ENCODE measurements around the gene EFEMP1. TPM values are rescaled to one million over a fixed set of nuclear protein-coding genes. Genes with fewer than 3 reads are reported as not detected.

Gene EFEMP1
- total RNA-seq, 1 experiment from 2014 or later = 24.0 TPM

GRCh38 chr2:55887901-55888624 is 35.5 kb downstream of the EFEMP1 start (continued):
- TF ChIP-seq ZBTB21 (CRISPR knock-in tag; IDR thresholded peaks at IDR 0.05; ENCODE audit: borderline replicate concordance) = no peak
- no peak for TF ChIP-seq OVOL2 (CRISPR knock-in tag; IDR thresholded peaks at IDR 0.05; ENCODE audit: borderline replicate concordance)
- no peak for TF ChIP-seq IRF2 (CRISPR knock-in tag; IDR thresholded peaks at IDR 0.05; ENCODE audit: borderline replicate concordance, low read depth)
- no peak for TF ChIP-seq TP53 (CRISPR knock-in tag; IDR thresholded peaks at IDR 0.05)
- TF ChIP-seq, protein P1, sequence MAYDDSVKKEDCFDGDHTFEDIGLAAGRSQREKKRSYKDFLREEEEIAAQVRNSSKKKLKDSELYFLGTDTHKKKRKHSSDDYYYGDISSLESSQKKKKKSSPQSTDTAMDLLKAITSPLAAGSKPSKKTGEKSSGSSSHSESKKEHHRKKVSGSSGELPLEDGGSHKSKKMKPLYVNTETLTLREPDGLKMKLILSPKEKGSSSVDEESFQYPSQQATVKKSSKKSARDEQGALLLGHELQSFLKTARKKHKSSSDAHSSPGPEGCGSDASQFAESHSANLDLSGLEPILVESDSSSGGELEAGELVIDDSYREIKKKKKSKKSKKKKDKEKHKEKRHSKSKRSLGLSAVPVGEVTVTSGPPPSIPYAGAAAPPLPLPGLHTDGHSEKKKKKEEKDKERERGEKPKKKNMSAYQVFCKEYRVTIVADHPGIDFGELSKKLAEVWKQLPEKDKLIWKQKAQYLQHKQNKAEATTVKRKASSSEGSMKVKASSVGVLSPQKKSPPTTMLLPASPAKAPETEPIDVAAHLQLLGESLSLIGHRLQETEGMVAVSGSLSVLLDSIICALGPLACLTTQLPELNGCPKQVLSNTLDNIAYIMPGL (CRISPR knock-in tag; IDR thresholded peaks at IDR 0.05) = no peak
- TF ChIP-seq, protein P2, sequence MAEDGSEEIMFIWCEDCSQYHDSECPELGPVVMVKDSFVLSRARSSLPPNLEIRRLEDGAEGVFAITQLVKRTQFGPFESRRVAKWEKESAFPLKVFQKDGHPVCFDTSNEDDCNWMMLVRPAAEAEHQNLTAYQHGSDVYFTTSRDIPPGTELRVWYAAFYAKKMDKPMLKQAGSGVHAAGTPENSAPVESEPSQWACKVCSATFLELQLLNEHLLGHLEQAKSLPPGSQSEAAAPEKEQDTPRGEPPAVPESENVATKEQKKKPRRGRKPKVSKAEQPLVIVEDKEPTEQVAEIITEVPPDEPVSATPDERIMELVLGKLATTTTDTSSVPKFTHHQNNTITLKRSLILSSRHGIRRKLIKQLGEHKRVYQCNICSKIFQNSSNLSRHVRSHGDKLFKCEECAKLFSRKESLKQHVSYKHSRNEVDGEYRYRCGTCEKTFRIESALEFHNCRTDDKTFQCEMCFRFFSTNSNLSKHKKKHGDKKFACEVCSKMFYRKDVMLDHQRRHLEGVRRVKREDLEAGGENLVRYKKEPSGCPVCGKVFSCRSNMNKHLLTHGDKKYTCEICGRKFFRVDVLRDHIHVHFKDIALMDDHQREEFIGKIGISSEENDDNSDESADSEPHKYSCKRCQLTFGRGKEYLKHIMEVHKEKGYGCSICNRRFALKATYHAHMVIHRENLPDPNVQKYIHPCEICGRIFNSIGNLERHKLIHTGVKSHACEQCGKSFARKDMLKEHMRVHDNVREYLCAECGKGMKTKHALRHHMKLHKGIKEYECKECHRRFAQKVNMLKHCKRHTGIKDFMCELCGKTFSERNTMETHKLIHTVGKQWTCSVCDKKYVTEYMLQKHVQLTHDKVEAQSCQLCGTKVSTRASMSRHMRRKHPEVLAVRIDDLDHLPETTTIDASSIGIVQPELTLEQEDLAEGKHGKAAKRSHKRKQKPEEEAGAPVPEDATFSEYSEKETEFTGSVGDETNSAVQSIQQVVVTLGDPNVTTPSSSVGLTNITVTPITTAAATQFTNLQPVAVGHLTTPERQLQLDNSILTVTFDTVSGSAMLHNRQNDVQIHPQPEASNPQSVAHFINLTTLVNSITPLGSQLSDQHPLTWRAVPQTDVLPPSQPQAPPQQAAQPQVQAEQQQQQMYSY (CRISPR knock-in tag; IDR thresholded peaks at IDR 0.05) = no peak
- no peak for TF ChIP-seq NR1H2 (CRISPR knock-in tag; IDR thresholded peaks at IDR 0.05)
- TF ChIP-seq FOXK1 (CRISPR knock-in tag; IDR thresholded peaks at IDR 0.05) = no peak

- Mint-ChIP-seq H3K36me3 (no peaks in the 10 kb centered on the region), H3K9me3 (no peaks in the 10 kb centered on the region), H3K27ac (no peak overlapping the region; the same call in 1 of the 2 replicates), H3K27me3 (ENCODE audit: low read depth) (no peaks in the 10 kb centered on the region; the same call in 1 of the 2 replicates), H3K4me3 (no peak overlapping the region), H3K4me1 (peaks cover 10% of the 10 kb centered on the region)
- DNase-seq (ENCODE audit: low spot score) = no peak
- POLR2A ChIA-PET = no interaction called here
- CTCF ChIA-PET = no interaction called here
- ATAC-seq = no peak
- TF ChIP-seq FOXJ3 (CRISPR knock-in tag; IDR thresholded peaks at IDR 0.05; ENCODE audit: borderline replicate concordance) (no peak), ZNF317 (CRISPR knock-in tag; IDR thresholded peaks at IDR 0.05; ENCODE audit: borderline replicate concordance, low read depth) (no peak), OVOL2 (CRISPR knock-in tag; IDR thresholded peaks at IDR 0.05; ENCODE audit: borderline replicate concordance) (no peak), GABPB1 (CRISPR knock-in tag; IDR thresholded peaks at IDR 0.05) (no peak), SMAD4 (CRISPR knock-in tag; IDR thresholded peaks at IDR 0.05) (no peak), ZBTB43 (CRISPR knock-in tag; IDR thresholded peaks at IDR 0.05) (no peak), MLX (CRISPR knock-in tag; IDR thresholded peaks at IDR 0.05) (no peak), ERG (CRISPR knock-in tag; IDR thresholded peaks at IDR 0.05) (no peak)
- TF ChIP-seq, protein P3, sequence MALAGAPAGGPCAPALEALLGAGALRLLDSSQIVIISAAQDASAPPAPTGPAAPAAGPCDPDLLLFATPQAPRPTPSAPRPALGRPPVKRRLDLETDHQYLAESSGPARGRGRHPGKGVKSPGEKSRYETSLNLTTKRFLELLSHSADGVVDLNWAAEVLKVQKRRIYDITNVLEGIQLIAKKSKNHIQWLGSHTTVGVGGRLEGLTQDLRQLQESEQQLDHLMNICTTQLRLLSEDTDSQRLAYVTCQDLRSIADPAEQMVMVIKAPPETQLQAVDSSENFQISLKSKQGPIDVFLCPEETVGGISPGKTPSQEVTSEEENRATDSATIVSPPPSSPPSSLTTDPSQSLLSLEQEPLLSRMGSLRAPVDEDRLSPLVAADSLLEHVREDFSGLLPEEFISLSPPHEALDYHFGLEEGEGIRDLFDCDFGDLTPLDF (CRISPR knock-in tag; IDR thresholded peaks at IDR 0.05) = no peak
- TF ChIP-seq, protein P4, sequence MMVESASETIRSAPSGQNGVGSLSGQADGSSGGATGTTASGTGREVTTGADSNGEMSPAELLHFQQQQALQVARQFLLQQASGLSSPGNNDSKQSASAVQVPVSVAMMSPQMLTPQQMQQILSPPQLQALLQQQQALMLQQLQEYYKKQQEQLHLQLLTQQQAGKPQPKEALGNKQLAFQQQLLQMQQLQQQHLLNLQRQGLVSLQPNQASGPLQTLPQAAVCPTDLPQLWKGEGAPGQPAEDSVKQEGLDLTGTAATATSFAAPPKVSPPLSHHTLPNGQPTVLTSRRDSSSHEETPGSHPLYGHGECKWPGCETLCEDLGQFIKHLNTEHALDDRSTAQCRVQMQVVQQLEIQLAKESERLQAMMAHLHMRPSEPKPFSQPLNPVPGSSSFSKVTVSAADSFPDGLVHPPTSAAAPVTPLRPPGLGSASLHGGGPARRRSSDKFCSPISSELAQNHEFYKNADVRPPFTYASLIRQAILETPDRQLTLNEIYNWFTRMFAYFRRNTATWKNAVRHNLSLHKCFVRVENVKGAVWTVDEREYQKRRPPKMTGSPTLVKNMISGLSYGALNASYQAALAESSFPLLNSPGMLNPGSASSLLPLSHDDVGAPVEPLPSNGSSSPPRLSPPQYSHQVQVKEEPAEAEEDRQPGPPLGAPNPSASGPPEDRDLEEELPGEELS (CRISPR knock-in tag; IDR thresholded peaks at IDR 0.05) = no peak
- TF ChIP-seq, protein P5, sequence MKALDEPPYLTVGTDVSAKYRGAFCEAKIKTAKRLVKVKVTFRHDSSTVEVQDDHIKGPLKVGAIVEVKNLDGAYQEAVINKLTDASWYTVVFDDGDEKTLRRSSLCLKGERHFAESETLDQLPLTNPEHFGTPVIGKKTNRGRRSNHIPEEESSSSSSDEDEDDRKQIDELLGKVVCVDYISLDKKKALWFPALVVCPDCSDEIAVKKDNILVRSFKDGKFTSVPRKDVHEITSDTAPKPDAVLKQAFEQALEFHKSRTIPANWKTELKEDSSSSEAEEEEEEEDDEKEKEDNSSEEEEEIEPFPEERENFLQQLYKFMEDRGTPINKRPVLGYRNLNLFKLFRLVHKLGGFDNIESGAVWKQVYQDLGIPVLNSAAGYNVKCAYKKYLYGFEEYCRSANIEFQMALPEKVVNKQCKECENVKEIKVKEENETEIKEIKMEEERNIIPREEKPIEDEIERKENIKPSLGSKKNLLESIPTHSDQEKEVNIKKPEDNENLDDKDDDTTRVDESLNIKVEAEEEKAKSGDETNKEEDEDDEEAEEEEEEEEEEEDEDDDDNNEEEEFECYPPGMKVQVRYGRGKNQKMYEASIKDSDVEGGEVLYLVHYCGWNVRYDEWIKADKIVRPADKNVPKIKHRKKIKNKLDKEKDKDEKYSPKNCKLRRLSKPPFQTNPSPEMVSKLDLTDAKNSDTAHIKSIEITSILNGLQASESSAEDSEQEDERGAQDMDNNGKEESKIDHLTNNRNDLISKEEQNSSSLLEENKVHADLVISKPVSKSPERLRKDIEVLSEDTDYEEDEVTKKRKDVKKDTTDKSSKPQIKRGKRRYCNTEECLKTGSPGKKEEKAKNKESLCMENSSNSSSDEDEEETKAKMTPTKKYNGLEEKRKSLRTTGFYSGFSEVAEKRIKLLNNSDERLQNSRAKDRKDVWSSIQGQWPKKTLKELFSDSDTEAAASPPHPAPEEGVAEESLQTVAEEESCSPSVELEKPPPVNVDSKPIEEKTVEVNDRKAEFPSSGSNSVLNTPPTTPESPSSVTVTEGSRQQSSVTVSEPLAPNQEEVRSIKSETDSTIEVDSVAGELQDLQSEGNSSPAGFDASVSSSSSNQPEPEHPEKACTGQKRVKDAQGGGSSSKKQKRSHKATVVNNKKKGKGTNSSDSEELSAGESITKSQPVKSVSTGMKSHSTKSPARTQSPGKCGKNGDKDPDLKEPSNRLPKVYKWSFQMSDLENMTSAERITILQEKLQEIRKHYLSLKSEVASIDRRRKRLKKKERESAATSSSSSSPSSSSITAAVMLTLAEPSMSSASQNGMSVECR (CRISPR knock-in tag; IDR thresholded peaks at IDR 0.05; ENCODE audit: borderline replicate concordance) = no peak
These were observed 36.2 kb downstream of the EFEMP1 start for GRCh38 chr2:55887351-55887750.

All from WTC11 (cell line).